SK-N-SH (cell line): ENCODE results near the gene SERPINE2. TPM values are rescaled to one million over a fixed set of nuclear protein-coding genes. Genes with fewer than 3 reads are reported as not detected.

Experiments used
- CTCF ChIA-PET: fragments of 300-600, 350-600 bp; formaldehyde crosslinking; extraction: SDS; loops from one replicate; lab custom pipeline; 2021; lab: Yijun Ruan, JAX
- POLR2A ChIA-PET: fragments of 350-600 bp; sonication (Branson Sonifier 250); formaldehyde crosslinking; extraction: SDS; loops from one replicate; lab custom pipeline; 2020; ENCODE audit warnings: antibody characterized with exemption, inconsistent platforms; lab: Yijun Ruan, JAX
- DNase-seq: peaks from one replicate; pipeline ENCODE4 v3.0.0; 2012
- H2AFZ ChIP-seq: fragments of 200-600 bp; sonication (generic); 2 replicates; pipeline ENCODE4 v1.8.1; 2016; ENCODE audit warnings: antibody characterized with exemption, mild to moderate bottlenecking, low read depth
- H3F3A ChIP-seq: fragments of 200-600 bp; sonication (generic); replicated peaks from 2 replicates; pipeline ENCODE3; 2016; ENCODE audit warnings: antibody characterized with exemption, mild to moderate bottlenecking; ENCODE audit not compliant: insufficient read depth
- H3K27ac ChIP-seq, 2 experiments: fragments of 200-500 bp in 1 of 2; fragments of 200-600 bp in 1 of 2; sonication (Bioruptor generic) in 1 of 2; sonication (generic), shearing (Covaris generic) in 1 of 2; 2 replicates each; pipeline versions ENCODE4 v1.5.1 to v1.6.1; 2014 to 2016; ENCODE audit warnings: low read depth in 2 of 2, inconsistent platforms in 1 of 2, low read length in 1 of 2, mild to moderate bottlenecking in 1 of 2, mixed read lengths in 1 of 2
- H3K27me3 ChIP-seq: fragments of 200-600 bp; sonication (generic), shearing (Covaris generic); 2 replicates; pipeline ENCODE4 v1.6.1; 2016; ENCODE audit warnings: mixed run types; ENCODE audit not compliant: insufficient read depth
- H3K36me3 ChIP-seq, 2 experiments: fragments of 200-500 bp in 1 of 2; fragments of 200-600 bp in 1 of 2; sonication (Bioruptor generic) in 1 of 2; sonication (generic) in 1 of 2; replicated peaks in 1 of 2; 2 replicates each; pipeline versions ENCODE3 to v1.5.1; 2014 to 2016; ENCODE audit warnings: low read length in 1 of 2, mild to moderate bottlenecking in 1 of 2; ENCODE audit not compliant: insufficient read depth in 2 of 2, control insufficient read depth in 1 of 2
- H3K4me1 ChIP-seq, 2 experiments: fragments of 200-500 bp in 1 of 2; fragments of 200-600 bp in 1 of 2; sonication (Bioruptor generic) in 1 of 2; sonication (generic), shearing (Covaris generic) in 1 of 2; 2 replicates each; pipeline versions ENCODE4 v1.5.1 to v1.6.1; 2014 to 2016; ENCODE audit warnings: low read depth in 1 of 2, low read length in 1 of 2, mixed run types in 1 of 2; ENCODE audit not compliant: insufficient read depth in 2 of 2, control insufficient read depth in 1 of 2
- H3K4me2 ChIP-seq: fragments of 200-600 bp; sonication (generic), shearing (Covaris generic); 2 replicates; pipeline ENCODE4 v1.6.1; 2017; ENCODE audit warnings: mixed run types
- H3K4me3 ChIP-seq, 2 experiments: fragments of 200-500 bp in 1 of 2; fragments of 200-600 bp in 1 of 2; sonication (Bioruptor generic) in 1 of 2; sonication (generic), shearing (Covaris generic) in 1 of 2; 2 replicates each; pipeline versions ENCODE4 v1.5.1 to v1.8.1; 2014 to 2016; ENCODE audit warnings: low read depth in 2 of 2, inconsistent platforms in 1 of 2, low read length in 1 of 2, mild to moderate bottlenecking in 1 of 2, mixed read lengths in 1 of 2, moderate library complexity in 1 of 2
- H3K79me2 ChIP-seq: fragments of 200-600 bp; sonication (generic); 2 replicates; pipeline ENCODE4 v1.8.1; 2017; ENCODE audit warnings: mild to moderate bottlenecking; ENCODE audit not compliant: insufficient read depth
- H3K9ac ChIP-seq: fragments of 200-600 bp; sonication (generic); 2 replicates; pipeline ENCODE4 v1.6.1; 2017; ENCODE audit warnings: mixed run types
- H3K9me2 ChIP-seq: fragments of 200-600 bp; sonication (generic); 2 replicates; pipeline ENCODE4 v1.6.1; 2017; ENCODE audit warnings: mixed run types
- H3K9me3 ChIP-seq: fragments of 200-600 bp; sonication (generic); 2 replicates; pipeline ENCODE4 v1.6.1; 2017; ENCODE audit warnings: mixed run types, mild to moderate bottlenecking, moderate library complexity
- H4K20me1 ChIP-seq: fragments of 200-600 bp; sonication (generic); 2 replicates; pipeline ENCODE4 v1.6.1; 2017; ENCODE audit warnings: mild to moderate bottlenecking, mixed run types; ENCODE audit not compliant: insufficient read depth
- CTCF ChIP-seq: fragments of 200-600 bp; sonication (generic); IDR thresholded peaks from 2 replicates; pipeline ENCODE4 v1.6.1; 2017; ENCODE audit warnings: antibody characterized with exemption, mild to moderate bottlenecking, moderate library complexity
- ELF1 ChIP-seq: IDR thresholded peaks from 2 replicates; pipeline ENCODE4 v1.4.0; 2012
- EP300 ChIP-seq, 2 experiments: IDR thresholded peaks; 2 replicates each; pipeline versions ENCODE4 v1.4.0 to v1.6.1; 2012; ENCODE audit warnings: borderline replicate concordance in 1 of 2, low read depth in 1 of 2, low read length in 1 of 2
- FOXJ3 ChIP-seq: sonication (generic); formaldehyde crosslinking; IDR thresholded peaks from 2 replicates; pipeline ENCODE4 v1.5.1; 2020; ENCODE audit warnings: mild to moderate bottlenecking, missing genetic modification reagents
- GABPA ChIP-seq: IDR thresholded peaks from 2 replicates; pipeline ENCODE4 v1.4.0; 2012; ENCODE audit warnings: low read depth, mild to moderate bottlenecking
- GATA2 ChIP-seq: sonication (generic); formaldehyde crosslinking; IDR thresholded peaks from 2 replicates; pipeline ENCODE4 v1.5.0; 2020; ENCODE audit warnings: mild to moderate bottlenecking, missing genetic modification reagents
- JUND ChIP-seq: IDR thresholded peaks from 2 replicates; pipeline ENCODE4 v1.4.0; 2012
- MEF2A ChIP-seq: IDR thresholded peaks from 2 replicates; pipeline ENCODE4 v1.4.0; 2012; ENCODE audit warnings: low read depth, borderline replicate concordance
- MXI1 ChIP-seq: IDR thresholded peaks from 2 replicates; pipeline ENCODE4 v1.6.1; 2012; ENCODE audit warnings: mild to moderate bottlenecking, low read depth, low read length, improper control_type of control experiment
- NFIC ChIP-seq: IDR thresholded peaks from 2 replicates; pipeline ENCODE4 v1.4.0; 2012; ENCODE audit warnings: borderline replicate concordance
- NRF1 ChIP-seq: IDR thresholded peaks from 2 replicates; pipeline ENCODE4 v1.6.1; 2012; ENCODE audit warnings: low read depth, mild to moderate bottlenecking, low read length
- POLR2AphosphoS5 ChIP-seq: IDR thresholded peaks from 2 replicates; pipeline ENCODE4 v1.6.1; 2012; ENCODE audit warnings: low read depth, low read length
- RAD21 ChIP-seq: IDR thresholded peaks from 2 replicates; pipeline ENCODE4 v1.6.1; 2012; ENCODE audit warnings: mild to moderate bottlenecking, low read length
- SIN3A ChIP-seq: IDR thresholded peaks from 2 replicates; pipeline ENCODE4 v1.6.1; 2012; ENCODE audit warnings: low read depth, mild to moderate bottlenecking, low read length, moderate library complexity, borderline replicate concordance
- TAF1 ChIP-seq: IDR thresholded peaks from 2 replicates; pipeline ENCODE4 v1.6.1; 2012; ENCODE audit warnings: low read depth, mild to moderate bottlenecking, low read length, moderate library complexity, borderline replicate concordance
- TEAD4 ChIP-seq: IDR thresholded peaks from 2 replicates; pipeline ENCODE4 v1.4.0; 2012; ENCODE audit warnings: mild to moderate bottlenecking, borderline replicate concordance; ENCODE audit not compliant: insufficient read depth
- USF2 ChIP-seq: fragments of 150-350 bp; IDR thresholded peaks from 2 replicates; pipeline ENCODE4 v1.6.1; 2017; ENCODE audit warnings: antibody characterized with exemption, low read length, low read depth, borderline replicate concordance
- WGBS: methylation state at CpG from one replicate; pipeline ENCODE4 v1.1.6; 2017; ENCODE audit warnings: low lambda C conversion rate; 5-methylcytosine and 5-hydroxymethylcytosine counted together
- polyA plus RNA-seq, 3 experiments: library from polyadenylated mRNA; depleted of rRNA; stranded (reverse); fragments of >200 nt; gene quantifications; 2 replicates each; pipeline ENCODE4 v1.2.3, GENCODE V29; 2012
- TF ChIP-seq, protein P1 (sequence below): IDR thresholded peaks from 2 replicates; pipeline ENCODE4 v1.4.0; 2012; ENCODE audit warnings: low read depth, borderline replicate concordance
- TF ChIP-seq, protein P2 (sequence below): IDR thresholded peaks from 2 replicates; pipeline ENCODE4 v1.4.0; 2012; ENCODE audit warnings: low read depth, borderline replicate concordance
- TF ChIP-seq, protein P3 (sequence below): IDR thresholded peaks from 2 replicates; pipeline ENCODE4 v1.4.0; 2012; ENCODE audit warnings: low read depth

SERPINE2 gene
- polyA plus RNA-seq, 1 of the 3 experiments (the other 2 are of a cell fraction), result 249 TPM

GRCh38 chr2:224042191-224042696 lies 3.2 kb upstream of the SERPINE2 start:
- Histone ChIP-seq H3F3A (peaks cover 3% of the 10 kb centered on the region), H3K4me3 (no peak overlapping the region), H3K4me1 (peaks cover 0 to 15% of the 10 kb centered on the region in 2 experiments; a peak in 2 of 4 replicates)
- WGBS, result 69% methylated on average over 6 of the region's 6 CpGs
- TF ChIP-seq MEF2A (no peak), FOXJ3 (CRISPR knock-in tag) (no peak), SIN3A (no peak), RAD21 (no peak), TEAD4 (no peak), POLR2AphosphoS5 (no peak), MXI1 (no peak), EP300 (IDR thresholded peaks at IDR 0.05; ENCODE audit: borderline replicate concordance in 1 of 2, low read depth in 1 of 2, low read length in 1 of 2) (no peak), USF2 (no peak)
- TF ChIP-seq, protein P1, sequence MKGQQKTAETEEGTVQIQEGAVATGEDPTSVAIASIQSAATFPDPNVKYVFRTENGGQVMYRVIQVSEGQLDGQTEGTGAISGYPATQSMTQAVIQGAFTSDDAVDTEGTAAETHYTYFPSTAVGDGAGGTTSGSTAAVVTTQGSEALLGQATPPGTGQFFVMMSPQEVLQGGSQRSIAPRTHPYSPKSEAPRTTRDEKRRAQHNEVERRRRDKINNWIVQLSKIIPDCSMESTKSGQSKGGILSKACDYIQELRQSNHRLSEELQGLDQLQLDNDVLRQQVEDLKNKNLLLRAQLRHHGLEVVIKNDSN, result no peak
- TF ChIP-seq, all 33 proteins: peak for 0
- ChIA-PET CTCF (interaction anchor here (0.8 to 1.5 kb wide), 3 partner anchors 49 to 244 kb away, joined by 3 to 6 read pairs (median 4); no protein-coding TSS in a partner anchor), POLR2A (no interaction called here)
- Histone ChIP-seq H4K20me1 (peaks cover 6% of the 10 kb centered on the region; the same call in 1 of the 2 replicates), H2AFZ (no peak overlapping the region), H3K36me3 (no peaks in the 10 kb centered on the region), H3K9me2 (no peaks in the 10 kb centered on the region), H3K9ac (no peak overlapping the region), H3K4me2 (no peak overlapping the region), H3K27me3 (no peaks in the 10 kb centered on the region), H3K9me3 (no peaks in the 10 kb centered on the region), H3K27ac (no peak overlapping the region; a peak in 1 of 4 replicates), H3K79me2 (peaks cover 12% of the 10 kb centered on the region)
- no peak for DNase-seq

DNA sequence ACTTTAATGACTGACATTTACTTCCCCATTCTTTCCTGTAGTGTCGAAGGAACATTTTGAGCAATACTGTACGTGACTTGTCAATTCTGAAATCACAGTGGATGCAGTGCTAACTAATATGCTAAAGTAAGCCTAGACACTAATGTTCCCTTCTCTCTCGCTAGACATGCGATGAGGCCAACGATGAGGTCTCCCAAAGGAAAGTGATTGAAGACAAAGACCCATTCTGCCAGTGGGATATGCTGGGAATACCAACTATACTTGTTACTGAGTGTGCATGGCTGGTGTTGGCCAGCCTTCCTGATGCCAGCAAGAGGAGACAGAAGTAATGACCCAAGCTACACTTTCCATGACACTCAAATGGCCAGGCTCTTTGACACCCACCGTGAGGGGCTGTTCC lies 2.5 kb upstream of the SERPINE2 start:
- Histone ChIP-seq H3K4me1 (peaks cover 0 to 18% of the 10 kb centered on the region in 2 experiments; a peak in 2 of 4 replicates), H3K79me2 (peaks cover 18% of the 10 kb centered on the region), H3K4me2 (no peak overlapping the region), H2AFZ (no peak overlapping the region), H3K9me3 (no peaks in the 10 kb centered on the region), H3K9ac (no peak overlapping the region), H3K27me3 (no peaks in the 10 kb centered on the region), H3F3A (peaks cover 3% of the 10 kb centered on the region), H3K4me3 (no peak overlapping the region), H3K9me2 (no peaks in the 10 kb centered on the region), H4K20me1 (peaks cover 13% of the 10 kb centered on the region; the same call in 1 of the 2 replicates), H3K27ac (no peak overlapping the region), H3K36me3 (no peaks in the 10 kb centered on the region)
- ChIA-PET CTCF (interaction anchor here (1.5 kb wide), 1 partner anchor 48 kb away, joined by 6 read pairs; no protein-coding TSS in a partner anchor), POLR2A (no interaction called here)
- TF ChIP-seq ELF1 (no peak), TAF1 (no peak), NRF1 (no peak), JUND (no peak), POLR2AphosphoS5 (no peak), GATA2 (no peak), CTCF (no peak), GABPA (no peak), NFIC (no peak)
- TF ChIP-seq, protein P2, sequence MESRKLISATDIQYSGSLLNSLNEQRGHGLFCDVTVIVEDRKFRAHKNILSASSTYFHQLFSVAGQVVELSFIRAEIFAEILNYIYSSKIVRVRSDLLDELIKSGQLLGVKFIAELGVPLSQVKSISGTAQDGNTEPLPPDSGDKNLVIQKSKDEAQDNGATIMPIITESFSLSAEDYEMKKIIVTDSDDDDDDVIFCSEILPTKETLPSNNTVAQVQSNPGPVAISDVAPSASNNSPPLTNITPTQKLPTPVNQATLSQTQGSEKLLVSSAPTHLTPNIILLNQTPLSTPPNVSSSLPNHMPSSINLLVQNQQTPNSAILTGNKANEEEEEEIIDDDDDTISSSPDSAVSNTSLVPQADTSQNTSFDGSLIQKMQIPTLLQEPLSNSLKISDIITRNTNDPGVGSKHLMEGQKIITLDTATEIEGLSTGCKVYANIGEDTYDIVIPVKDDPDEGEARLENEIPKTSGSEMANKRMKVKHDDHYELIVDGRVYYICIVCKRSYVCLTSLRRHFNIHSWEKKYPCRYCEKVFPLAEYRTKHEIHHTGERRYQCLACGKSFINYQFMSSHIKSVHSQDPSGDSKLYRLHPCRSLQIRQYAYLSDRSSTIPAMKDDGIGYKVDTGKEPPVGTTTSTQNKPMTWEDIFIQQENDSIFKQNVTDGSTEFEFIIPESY, result no peak
- TF ChIP-seq, protein P1, result no peak
- TF ChIP-seq, protein P3, sequence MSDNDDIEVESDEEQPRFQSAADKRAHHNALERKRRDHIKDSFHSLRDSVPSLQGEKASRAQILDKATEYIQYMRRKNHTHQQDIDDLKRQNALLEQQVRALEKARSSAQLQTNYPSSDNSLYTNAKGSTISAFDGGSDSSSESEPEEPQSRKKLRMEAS, result no peak
- DNase-seq, result no peak
- 88% methylated on average over 6 of the region's 6 CpGs for WGBS
